ENCODE measurements around the gene CELF5. TPM values are rescaled to one million over a fixed set of nuclear protein-coding genes. Genes with fewer than 3 reads are reported as not detected.
A peak's percentile ranks its signal among the peaks of the same experiment; 100 is the strongest.

The CELF5 gene
- total RNA-seq, 2 experiments from 2014 or later, result 0.13 TPM; not detected in 1

- ChIA-PET CTCF (ENCODE audit: unreplicated experiment) (no interaction called here), POLR2A (no interaction called here)
- no peaks in the 10 kb centered on the region for H4K20me1 ChIP-seq (ENCODE audit: insufficient read depth, low read length)
- BruUV-seq (replicated peaks), result no TSS peak
- H3K4me1 ChIP-seq (ENCODE audit: insufficient read depth, low read length, poor library complexity, severe bottlenecking), result peaks cover 8% of the 10 kb centered on the region
- H3K4me2 ChIP-seq (ENCODE audit: low read length), result no peak overlapping the region
- H3K36me3 ChIP-seq (ENCODE audit: insufficient read depth, low read length), result no peaks in the 10 kb centered on the region
- no peak overlapping the region for H2AFZ ChIP-seq (ENCODE audit: low read length)
- no peak overlapping the region for H3K4me3 ChIP-seq (ENCODE audit: low read depth, low read length, poor library complexity, severe bottlenecking)
- H3K27ac ChIP-seq (ENCODE audit: low read depth, low read length, poor library complexity, severe bottlenecking), result no peak overlapping the region
- intact Hi-C loops (cut with micrococcal nuclease; ENCODE audit: unreplicated experiment), result no loop called here
- H3K9me3 ChIP-seq (ENCODE audit: low read length), result no peaks in the 10 kb centered on the region
- no peak for DNase-seq (ENCODE audit: low spot score)
- no peak for TF ChIP-seq EZH2phosphoT487 (IDR thresholded peaks at IDR 0.05; ENCODE audit: borderline replicate concordance, low read depth, low read length)
- TF ChIP-seq CTCF (conservative IDR thresholded peaks at IDR 0.05; ENCODE audit: low read length), result no peak
- no peaks in the 10 kb centered on the region for H3K79me2 ChIP-seq (ENCODE audit: insufficient read depth, low read depth, low read length)
- H3K9me2 ChIP-seq (ENCODE audit: insufficient read depth, low read length), result no peaks in the 10 kb centered on the region
These were observed 45.6 kb downstream of the CELF5 start for GRCh38 chr19:3269916-3270671.

- TF ChIP-seq CTCF (conservative IDR thresholded peaks at IDR 0.05; ENCODE audit: low read length) (no peak), EZH2phosphoT487 (IDR thresholded peaks at IDR 0.05; ENCODE audit: borderline replicate concordance, low read depth, low read length) (no peak)
- peak; percentile 58 for DNase-seq (ENCODE audit: low spot score)
- Histone ChIP-seq H3K4me1 (ENCODE audit: insufficient read depth, low read length, poor library complexity, severe bottlenecking) (peaks cover 11% of the 10 kb centered on the region), H3K4me3 (ENCODE audit: low read depth, low read length, poor library complexity, severe bottlenecking) (no peak overlapping the region), H3K9me3 (ENCODE audit: low read length) (no peaks in the 10 kb centered on the region), H3K9me2 (ENCODE audit: insufficient read depth, low read length) (no peaks in the 10 kb centered on the region), H3K36me3 (ENCODE audit: insufficient read depth, low read length) (no peaks in the 10 kb centered on the region), H4K20me1 (ENCODE audit: insufficient read depth, low read length) (no peaks in the 10 kb centered on the region), H3K4me2 (ENCODE audit: low read length) (no peak overlapping the region), H2AFZ (ENCODE audit: low read length) (no peak overlapping the region), H3K27ac (ENCODE audit: low read depth, low read length, poor library complexity, severe bottlenecking) (no peak overlapping the region), H3K79me2 (ENCODE audit: insufficient read depth, low read depth, low read length) (no peaks in the 10 kb centered on the region)
- CTCF ChIA-PET (ENCODE audit: unreplicated experiment), result interaction anchor here (0.5 kb wide), 1 partner anchor 119 kb away, joined by 4 read pairs; no protein-coding TSS in a partner anchor
- intact Hi-C loops (cut with micrococcal nuclease; ENCODE audit: unreplicated experiment), result no loop called here
- POLR2A ChIA-PET, result no interaction called here
- no TSS peak for BruUV-seq (replicated peaks)
These were observed 46.4 kb downstream of the CELF5 start for GRCh38 chr19:3270902-3271301.

- no peak for DNase-seq (ENCODE audit: low spot score)
- POLR2A ChIA-PET, result no interaction called here
- Histone ChIP-seq H3K27ac (ENCODE audit: low read depth, low read length, poor library complexity, severe bottlenecking) (no peak overlapping the region), H3K4me1 (ENCODE audit: insufficient read depth, low read length, poor library complexity, severe bottlenecking) (peaks cover 19% of the 10 kb centered on the region), H4K20me1 (ENCODE audit: insufficient read depth, low read length) (no peaks in the 10 kb centered on the region), H3K4me2 (ENCODE audit: low read length) (no peak overlapping the region), H3K79me2 (ENCODE audit: insufficient read depth, low read depth, low read length) (no peaks in the 10 kb centered on the region), H3K9me3 (ENCODE audit: low read length) (no peaks in the 10 kb centered on the region), H2AFZ (ENCODE audit: low read length) (no peak overlapping the region), H3K9me2 (ENCODE audit: insufficient read depth, low read length) (no peaks in the 10 kb centered on the region), H3K36me3 (ENCODE audit: insufficient read depth, low read length) (no peaks in the 10 kb centered on the region), H3K4me3 (ENCODE audit: low read depth, low read length, poor library complexity, severe bottlenecking) (no peak overlapping the region)
- intact Hi-C loops (cut with micrococcal nuclease; ENCODE audit: unreplicated experiment), result no loop called here
- CTCF ChIA-PET (ENCODE audit: unreplicated experiment), result no interaction called here
- BruUV-seq (replicated peaks), result no TSS peak
- TF ChIP-seq CTCF (conservative IDR thresholded peaks at IDR 0.05; ENCODE audit: low read length) (no peak), EZH2phosphoT487 (IDR thresholded peaks at IDR 0.05; ENCODE audit: borderline replicate concordance, low read depth, low read length) (no peak)
These were observed 48.0 kb downstream of the CELF5 start for GRCh38 chr19:3272401-3272931.

Measured in OCI-LY7 (cell line).